A549 (cell line): Measurements from ENCODE around the gene NEDD4L.

Experiments used
- CBX2 ChIP-seq: fragments of 200-600 bp; sonication (generic); IDR thresholded peaks from 2 replicates; pipeline ENCODE4 v1.6.1; 2016; ENCODE audit warnings: low read depth, mild to moderate bottlenecking, borderline replicate concordance
- CBX8 ChIP-seq: fragments of 200-600 bp; sonication (generic); IDR thresholded peaks from 2 replicates; pipeline ENCODE4 v1.6.1; 2016
- CTCF ChIP-seq: fragments of >200 bp; sonication (Bioruptor Twin); formaldehyde crosslinking; IDR thresholded peaks from 3 replicates; pipeline ENCODE4 v1.5.1; 2016
- USF2 ChIP-seq: fragments of 450-650 bp; IDR thresholded peaks from 2 replicates; pipeline ENCODE4 v1.6.1; 2014; ENCODE audit warnings: antibody characterized with exemption

- TF ChIP-seq CTCF (no peak), CBX2 (no peak), USF2 (no peak), CBX8 (no peak)
These were observed 138.0 kb downstream of the NEDD4L start for GRCh38 chr18:58181988-58182387.
